ENCODE data around the gene CASP7.
A peak's percentile ranks its signal among the peaks of the same experiment; 100 is the strongest.

Gene CASP7

DNA sequence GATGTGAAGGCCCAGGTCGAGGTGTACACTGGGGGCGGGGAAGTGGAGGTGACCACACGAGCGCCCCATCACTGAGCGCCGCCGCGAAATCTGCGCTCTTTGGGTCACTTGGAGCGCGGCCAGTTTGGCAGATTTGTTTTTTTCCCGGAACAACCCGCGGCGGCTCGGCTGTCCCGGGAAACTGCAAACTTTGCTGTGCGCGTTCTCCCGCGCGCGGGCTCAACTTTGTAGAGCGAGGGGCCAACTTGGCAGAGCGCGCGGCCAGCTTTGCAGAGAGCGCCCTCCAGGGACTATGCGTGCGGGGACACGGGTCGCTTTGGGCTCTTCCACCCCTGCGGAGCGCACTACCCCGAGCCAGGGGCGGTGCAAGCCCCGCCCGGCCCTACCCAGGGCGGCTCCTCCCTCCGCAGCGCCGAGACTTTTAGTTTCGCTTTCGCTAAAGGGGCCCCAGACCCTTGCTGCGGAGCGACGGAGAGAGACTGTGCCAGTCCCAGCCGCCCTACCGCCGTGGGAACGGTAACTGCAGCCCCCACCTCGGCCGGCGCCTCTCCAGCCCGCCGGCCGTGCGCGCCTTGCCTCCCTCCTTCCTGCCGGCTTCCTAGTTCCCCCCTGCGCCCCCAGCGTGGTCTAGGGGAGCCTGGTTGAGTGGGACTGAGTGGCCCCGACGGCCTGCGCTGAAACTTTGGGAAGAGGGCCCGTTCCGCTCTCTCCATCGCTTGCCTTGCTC lies at the start of gene CASP7:
TSS of gene CASP7 (plus strand) at position 450 of the 727 bp plus-strand sequence. CDS start 17,582 bp downstream, outside the sequence.
- no peaks in the 10 kb centered on the region for H3K9me3 ChIP-seq
- H3K4me3 ChIP-seq (ENCODE audit: low read depth in 1 of 2, low read length in 1 of 2), result peak within 1 kb of the TSS; percentile 75 to 77
- no peak for TF ChIP-seq CTCF (IDR thresholded peaks at IDR 0.05)
- peak within 1 kb of the TSS; percentile 19 for H3K27ac ChIP-seq
- H3K4me1 ChIP-seq (ENCODE audit: control insufficient read depth in 1 of 2, insufficient read depth in 1 of 2, low read depth in 1 of 2, low read length in 1 of 2), result peaks cover 16% of the 10 kb centered on the region in 2 experiments
- H3K36me3 ChIP-seq, result no peaks in the 10 kb centered on the region
- peaks cover 17% of the 10 kb centered on the region for H3K27me3 ChIP-seq

DNA sequence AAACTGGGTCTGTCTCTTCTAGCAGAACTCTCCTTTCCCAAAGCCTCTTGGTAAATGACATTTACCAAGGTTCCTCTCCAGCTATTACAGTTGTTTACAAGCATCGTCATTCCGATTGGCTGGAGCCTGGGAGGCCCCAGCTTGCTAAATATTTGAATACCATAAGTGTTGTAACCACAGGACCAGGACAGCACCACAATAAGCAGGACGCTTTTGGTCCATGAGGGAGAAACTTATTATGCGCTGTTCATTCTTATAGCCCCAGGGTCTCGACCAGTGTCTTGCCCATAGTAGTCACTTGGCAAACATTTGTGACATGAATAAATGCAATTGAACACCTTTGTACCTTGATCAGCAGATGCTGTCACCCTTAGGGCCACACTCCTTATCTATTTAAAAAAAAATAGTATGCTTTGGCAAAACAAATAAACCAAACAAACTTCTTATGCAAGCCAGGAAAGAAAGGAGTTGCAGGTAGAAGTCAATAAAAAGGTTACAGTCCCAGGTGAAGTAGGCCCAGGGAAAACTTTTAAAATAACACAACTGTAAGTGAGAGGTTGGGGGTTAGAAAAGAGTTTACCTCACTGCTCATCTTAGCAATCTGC lies 48.7 kb upstream of the CASP7 start:
- no peaks in the 10 kb centered on the region for H3K36me3 ChIP-seq
- no peaks in the 10 kb centered on the region for H3K27me3 ChIP-seq
- no peak overlapping the region for H3K27ac ChIP-seq
- TF ChIP-seq CTCF (IDR thresholded peaks at IDR 0.05), result no peak
- H3K9me3 ChIP-seq, result no peaks in the 10 kb centered on the region
- H3K4me1 ChIP-seq (ENCODE audit: control insufficient read depth in 1 of 2, insufficient read depth in 1 of 2, low read depth in 1 of 2, low read length in 1 of 2), result no peaks in the 10 kb centered on the region
- no peak overlapping the region for H3K4me3 ChIP-seq (ENCODE audit: low read depth in 1 of 2, low read length in 1 of 2)

DNA sequence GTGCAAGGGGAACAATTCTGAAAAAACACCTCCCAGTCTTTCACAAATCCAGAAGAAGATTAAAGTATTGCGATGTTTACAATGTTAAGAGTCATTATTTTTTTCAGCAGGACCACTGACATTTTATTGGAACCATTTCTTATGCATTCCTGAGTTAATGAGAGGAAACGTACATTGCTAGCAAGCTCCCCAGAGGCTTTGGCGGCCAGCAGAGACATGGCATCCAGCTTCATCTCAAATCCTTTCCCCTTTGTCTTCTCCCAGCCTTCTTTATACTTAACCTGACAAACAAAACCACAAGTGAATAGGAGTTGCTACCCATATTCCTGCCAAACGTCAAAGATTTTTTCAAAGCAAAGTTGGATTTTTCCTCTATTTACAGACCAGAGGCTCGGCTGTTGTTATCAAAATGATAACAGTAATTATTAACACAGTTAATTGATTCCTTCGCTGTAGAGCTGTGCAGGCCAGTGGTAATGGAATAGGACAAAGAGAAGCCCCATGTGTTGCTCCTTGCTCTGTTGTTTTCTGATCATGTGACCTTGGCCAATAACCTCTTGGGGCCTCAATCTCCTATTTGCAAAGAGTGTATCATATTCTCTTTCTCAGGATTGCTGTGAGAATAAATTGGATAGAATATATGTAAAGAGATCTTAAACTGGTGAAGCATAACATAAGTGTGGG lies 47.9 kb upstream of the CASP7 start:
- Histone ChIP-seq H3K9me3 (no peaks in the 10 kb centered on the region), H3K4me1 (ENCODE audit: control insufficient read depth in 1 of 2, insufficient read depth in 1 of 2, low read depth in 1 of 2, low read length in 1 of 2) (no peaks in the 10 kb centered on the region), H3K36me3 (no peaks in the 10 kb centered on the region), H3K27ac (no peak overlapping the region), H3K27me3 (no peaks in the 10 kb centered on the region), H3K4me3 (ENCODE audit: low read depth in 1 of 2, low read length in 1 of 2) (no peak overlapping the region)
- TF ChIP-seq CTCF (IDR thresholded peaks at IDR 0.05), result no peak

- Histone ChIP-seq H3K4me3 (ENCODE audit: low read depth in 1 of 2, low read length in 1 of 2) (no peak overlapping the region), H3K9me3 (no peaks in the 10 kb centered on the region), H3K27me3 (peaks cover 9% of the 10 kb centered on the region), H3K27ac (no peak overlapping the region), H3K36me3 (no peaks in the 10 kb centered on the region), H3K4me1 (ENCODE audit: control insufficient read depth in 1 of 2, insufficient read depth in 1 of 2, low read depth in 1 of 2, low read length in 1 of 2) (no peaks in the 10 kb centered on the region)
- no peak for TF ChIP-seq CTCF (IDR thresholded peaks at IDR 0.05)
Measured at GRCh38 chr10:113639966-113640365, 39.7 kb upstream of the CASP7 start.

- Histone ChIP-seq H3K27ac (no peak overlapping the region), H3K27me3 (peaks cover 9% of the 10 kb centered on the region), H3K9me3 (no peaks in the 10 kb centered on the region), H3K4me3 (ENCODE audit: low read depth in 1 of 2, low read length in 1 of 2) (no peak overlapping the region), H3K36me3 (no peaks in the 10 kb centered on the region), H3K4me1 (ENCODE audit: control insufficient read depth in 1 of 2, insufficient read depth in 1 of 2, low read depth in 1 of 2, low read length in 1 of 2) (no peaks in the 10 kb centered on the region)
- no peak for TF ChIP-seq CTCF (IDR thresholded peaks at IDR 0.05)
Measured at GRCh38 chr10:113641702-113642101, 38.0 kb upstream of the CASP7 start.

All from neutrophil (primary cell).